Measurements from ENCODE around the gene RXFP1.

The RXFP1 gene

DNA sequence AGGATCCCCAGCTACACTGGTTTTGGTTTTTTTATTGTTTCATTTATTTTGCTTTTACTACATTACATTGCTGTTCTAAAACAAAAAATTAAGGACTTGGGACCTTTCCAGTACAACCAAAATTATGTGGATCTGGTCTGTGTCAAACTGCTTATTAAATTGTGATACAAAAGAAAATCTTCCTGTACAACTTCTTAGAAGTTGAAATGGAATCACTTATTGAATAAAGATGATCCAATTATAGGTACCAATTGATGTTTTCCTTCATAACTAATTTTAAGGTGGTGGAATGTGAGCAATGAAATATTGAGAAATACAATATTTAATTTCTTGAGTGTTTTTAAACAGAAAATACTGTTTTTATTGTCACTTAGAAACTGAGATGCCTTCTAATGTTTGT is 82.7 kb downstream of the RXFP1 start:
- TF ChIP-seq, protein P1, sequence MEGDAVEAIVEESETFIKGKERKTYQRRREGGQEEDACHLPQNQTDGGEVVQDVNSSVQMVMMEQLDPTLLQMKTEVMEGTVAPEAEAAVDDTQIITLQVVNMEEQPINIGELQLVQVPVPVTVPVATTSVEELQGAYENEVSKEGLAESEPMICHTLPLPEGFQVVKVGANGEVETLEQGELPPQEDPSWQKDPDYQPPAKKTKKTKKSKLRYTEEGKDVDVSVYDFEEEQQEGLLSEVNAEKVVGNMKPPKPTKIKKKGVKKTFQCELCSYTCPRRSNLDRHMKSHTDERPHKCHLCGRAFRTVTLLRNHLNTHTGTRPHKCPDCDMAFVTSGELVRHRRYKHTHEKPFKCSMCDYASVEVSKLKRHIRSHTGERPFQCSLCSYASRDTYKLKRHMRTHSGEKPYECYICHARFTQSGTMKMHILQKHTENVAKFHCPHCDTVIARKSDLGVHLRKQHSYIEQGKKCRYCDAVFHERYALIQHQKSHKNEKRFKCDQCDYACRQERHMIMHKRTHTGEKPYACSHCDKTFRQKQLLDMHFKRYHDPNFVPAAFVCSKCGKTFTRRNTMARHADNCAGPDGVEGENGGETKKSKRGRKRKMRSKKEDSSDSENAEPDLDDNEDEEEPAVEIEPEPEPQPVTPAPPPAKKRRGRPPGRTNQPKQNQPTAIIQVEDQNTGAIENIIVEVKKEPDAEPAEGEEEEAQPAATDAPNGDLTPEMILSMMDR (IDR thresholded peaks at IDR 0.05; ENCODE audit: insufficient read depth, low read depth, low read length, missing control alignments), result no peak
- no peak for DNase-seq (ENCODE audit: low read depth)
- no peak overlapping the region for H3K4me3 ChIP-seq (ENCODE audit: low read length)

DNA sequence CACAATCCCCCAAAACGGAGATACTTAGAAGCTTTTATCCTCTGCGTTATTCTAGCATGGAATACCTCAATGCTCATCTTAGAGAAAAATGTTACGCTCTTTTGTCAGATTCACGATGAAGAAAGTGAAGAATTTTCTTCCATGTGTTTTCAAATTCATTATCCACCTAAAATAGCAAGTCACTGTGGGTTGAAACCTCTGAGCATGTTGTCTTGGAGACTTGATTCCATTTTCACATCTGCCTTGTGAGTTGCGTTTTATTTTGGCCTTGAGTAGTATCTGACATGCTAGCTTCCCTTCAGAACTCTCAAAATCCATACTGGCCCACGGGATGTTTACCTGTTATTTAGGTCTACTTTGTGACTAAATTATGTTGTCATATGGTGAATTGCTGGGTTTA is 83.7 kb downstream of the RXFP1 start:
- DNase-seq (ENCODE audit: low read depth), result no peak
- H3K4me3 ChIP-seq (ENCODE audit: low read length), result no peak overlapping the region
- TF ChIP-seq, protein P1 (IDR thresholded peaks at IDR 0.05; ENCODE audit: insufficient read depth, low read depth, low read length, missing control alignments), result no peak

DNA sequence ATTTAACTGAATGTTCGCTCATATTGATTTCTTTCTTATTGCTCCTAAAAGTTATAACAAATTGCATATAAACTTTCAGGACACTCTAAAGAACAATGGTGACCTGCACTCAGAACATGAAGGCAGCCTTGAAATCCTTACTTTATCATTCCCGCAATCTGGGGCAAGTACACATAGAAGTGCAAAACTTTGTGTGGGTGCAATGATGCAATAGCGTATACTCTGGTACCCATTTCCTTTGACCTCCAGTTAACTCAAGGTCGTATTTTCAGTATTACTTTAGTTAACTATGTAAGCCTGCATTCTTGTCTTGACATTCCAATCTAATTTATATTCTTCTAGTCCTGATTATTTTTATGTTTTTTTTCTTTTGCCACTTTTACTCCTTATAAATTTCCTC is 85.3 kb downstream of the RXFP1 start:
- H3K4me3 ChIP-seq (ENCODE audit: low read length), result no peak overlapping the region
- TF ChIP-seq, protein P1 (IDR thresholded peaks at IDR 0.05; ENCODE audit: insufficient read depth, low read depth, low read length, missing control alignments), result no peak
- no peak for DNase-seq (ENCODE audit: low read depth)

DNA sequence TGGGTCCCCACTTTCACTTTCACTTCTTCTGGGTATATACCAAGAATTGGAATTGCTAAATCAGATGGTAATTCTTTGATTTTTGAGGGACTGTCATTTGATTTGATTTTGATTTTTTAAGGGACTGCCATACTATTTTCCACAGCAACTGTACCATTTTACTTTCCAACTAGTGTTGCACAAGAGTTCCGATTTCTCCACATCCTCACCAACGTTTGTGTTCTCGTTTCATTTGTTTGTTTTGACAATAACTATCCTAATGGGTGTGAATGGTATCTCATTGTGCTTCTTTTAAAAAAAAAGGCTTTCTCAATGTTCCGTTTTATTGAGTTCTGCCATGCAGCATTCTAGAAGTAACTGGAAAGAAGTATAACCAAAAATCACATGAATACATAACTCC is 87.4 kb downstream of the RXFP1 start:
- TF ChIP-seq, protein P1 (IDR thresholded peaks at IDR 0.05; ENCODE audit: insufficient read depth, low read depth, low read length, missing control alignments), result no peak
- DNase-seq (ENCODE audit: low read depth), result no peak
- H3K4me3 ChIP-seq (ENCODE audit: low read length), result no peak overlapping the region

DNA sequence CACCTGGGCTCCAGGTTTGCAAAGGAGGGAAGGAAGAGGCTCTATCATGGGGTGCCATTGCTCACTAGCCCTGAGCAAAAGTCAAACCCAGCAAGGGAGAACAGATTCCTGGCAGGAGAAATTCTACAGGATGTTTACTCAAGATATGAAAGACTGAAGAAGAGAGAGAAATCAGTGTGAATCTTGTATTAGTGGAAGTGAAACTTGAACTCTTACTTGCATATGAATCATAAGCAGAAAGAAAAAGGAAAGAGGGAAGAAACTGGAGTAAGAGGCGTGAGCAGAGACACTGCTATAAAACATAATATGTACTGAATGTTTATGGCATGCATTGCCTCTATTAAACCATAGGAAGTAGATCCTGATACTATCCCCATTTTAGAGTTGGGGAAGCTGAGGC is 89.1 kb downstream of the RXFP1 start:
- TF ChIP-seq, protein P1 (IDR thresholded peaks at IDR 0.05; ENCODE audit: insufficient read depth, low read depth, low read length, missing control alignments), result no peak
- H3K4me3 ChIP-seq (ENCODE audit: low read length), result no peak overlapping the region
- DNase-seq (ENCODE audit: low read depth), result peak; percentile 36

DNA sequence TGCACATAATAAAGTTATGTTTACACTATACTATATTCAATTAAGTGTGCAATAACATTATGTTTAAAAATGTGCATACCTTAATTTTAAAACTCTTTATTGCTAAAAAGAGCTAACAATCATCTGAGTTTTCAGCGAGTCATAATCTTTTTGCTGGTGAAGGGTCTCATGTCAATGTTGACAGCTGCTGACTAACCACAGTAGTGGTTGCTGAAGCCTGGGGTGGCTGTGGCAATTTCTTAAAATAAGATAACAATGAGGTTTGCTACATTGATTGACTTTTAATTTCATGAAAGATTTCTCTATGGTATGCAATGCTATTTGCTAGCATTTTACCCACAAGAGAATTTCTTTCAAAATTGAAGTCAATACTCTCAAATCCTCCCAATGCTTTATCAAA is 91.4 kb downstream of the RXFP1 start:
- TF ChIP-seq, protein P1 (IDR thresholded peaks at IDR 0.05; ENCODE audit: insufficient read depth, low read depth, low read length, missing control alignments), result no peak
- no peak for DNase-seq (ENCODE audit: low read depth)
- no peak overlapping the region for H3K4me3 ChIP-seq (ENCODE audit: low read length)

DNA sequence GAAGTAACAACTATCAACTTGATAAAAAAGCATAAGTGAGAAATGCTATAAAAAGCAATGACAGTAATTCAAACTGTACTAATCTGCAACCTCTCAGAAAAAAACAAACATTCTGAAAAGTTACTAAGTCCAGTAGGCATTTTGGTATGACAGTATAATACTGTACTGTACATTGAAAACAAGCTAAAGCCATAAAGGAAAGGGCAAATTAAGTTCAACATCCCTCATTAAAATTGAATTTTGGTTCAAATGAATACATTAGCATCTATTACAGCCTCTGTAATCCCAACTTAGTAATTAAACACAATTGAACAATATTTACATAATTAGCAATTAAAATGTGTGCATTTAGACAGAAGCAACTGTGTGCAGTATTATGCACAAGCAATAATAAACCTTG is 96.3 kb downstream of the RXFP1 start:
- no peak for DNase-seq (ENCODE audit: low read depth)
- TF ChIP-seq, protein P1 (IDR thresholded peaks at IDR 0.05; ENCODE audit: insufficient read depth, low read depth, low read length, missing control alignments), result no peak
- no peak overlapping the region for H3K4me3 ChIP-seq (ENCODE audit: low read length)

All from epithelial cell of esophagus (primary cell).